WTC11 (cell line): ENCODE results near the gene MTURN. TPM values are rescaled to one million over a fixed set of nuclear protein-coding genes. Genes with fewer than 3 reads are reported as not detected.
A peak's percentile ranks its signal among the peaks of the same experiment; 100 is the strongest.

Experiments used
- ATAC-seq: fragments of 200-7000 bp; cut with Tn5 transposase; 2 replicates; pipeline ENCODE4 v1.10.0; 2021; ENCODE audit warnings: mild to moderate bottlenecking, moderate library complexity
- CTCF ChIA-PET: fragments of 300-600 bp; sonication (Branson Sonifier 250); formaldehyde crosslinking; loops from one replicate; lab custom pipeline; 2021; ENCODE audit warnings: antibody characterized with exemption; lab: Charles Lee
- POLR2A ChIA-PET: fragments of 350-600 bp; sonication (Branson Sonifier 250); formaldehyde crosslinking; loops from one replicate; lab custom pipeline; 2021; ENCODE audit warnings: antibody characterized with exemption; lab: Charles Lee
- DNase-seq: peaks from one replicate; pipeline ENCODE4 v3.0.0; 2021; ENCODE audit warnings: low spot score
- H3K27ac Mint-ChIP-seq: 2 replicates; pipeline ENCODE4 v1.8.0; 2021; ENCODE audit warnings: mixed read lengths
- H3K27me3 Mint-ChIP-seq: 2 replicates; pipeline ENCODE4 v1.8.0; 2021; ENCODE audit warnings: low read depth, mild to moderate bottlenecking, moderate library complexity, mixed read lengths
- H3K36me3 Mint-ChIP-seq: 2 replicates; pipeline ENCODE4 v1.8.0; 2021; ENCODE audit warnings: mixed read lengths
- H3K4me1 Mint-ChIP-seq: 2 replicates; pipeline ENCODE4 v1.8.0; 2022; ENCODE audit warnings: mixed read lengths
- H3K4me3 Mint-ChIP-seq: 2 replicates; pipeline ENCODE4 v1.8.0; 2021; ENCODE audit warnings: mild to moderate bottlenecking, moderate library complexity, mixed read lengths
- H3K9me3 Mint-ChIP-seq: 2 replicates; pipeline ENCODE4 v1.8.0; 2021; ENCODE audit warnings: mixed read lengths
- CREB1 ChIP-seq: sonication (generic); formaldehyde crosslinking; IDR thresholded peaks from 2 replicates; pipeline ENCODE4 v1.8.0; 2023; ENCODE audit warnings: mild to moderate bottlenecking, missing genetic modification reagents
- CREM ChIP-seq: sonication (generic); formaldehyde crosslinking; IDR thresholded peaks from 2 replicates; pipeline ENCODE4 v1.8.1; 2022; ENCODE audit warnings: mild to moderate bottlenecking, missing genetic modification reagents, moderate library complexity
- EMX1 ChIP-seq: fragments of 250-450 bp; sonication (Bioruptor Pico); IDR thresholded peaks from 2 replicates; pipeline ENCODE4 v1.8.0; 2021; ENCODE audit warnings: mild to moderate bottlenecking
- ESRRA ChIP-seq: sonication (generic); formaldehyde crosslinking; IDR thresholded peaks from 2 replicates; pipeline ENCODE4 v1.8.1; 2022; ENCODE audit warnings: mild to moderate bottlenecking, missing genetic modification reagents, borderline replicate concordance
- FOXK1 ChIP-seq: sonication (generic); formaldehyde crosslinking; IDR thresholded peaks from 2 replicates; pipeline ENCODE4 v1.8.0; 2022; ENCODE audit warnings: mild to moderate bottlenecking, moderate library complexity, missing genetic modification reagents
- GABPB1 ChIP-seq: sonication (generic); formaldehyde crosslinking; IDR thresholded peaks from 2 replicates; pipeline ENCODE4 v1.8.1; 2023; ENCODE audit warnings: mild to moderate bottlenecking, missing genetic modification reagents
- GTF2I ChIP-seq: fragments of 250-450 bp; sonication (Bioruptor Pico); conservative IDR thresholded peaks from 2 replicates; pipeline ENCODE4 v1.4.0; 2021; ENCODE audit warnings: mild to moderate bottlenecking
- KAT7 ChIP-seq: sonication (generic); formaldehyde crosslinking; IDR thresholded peaks from 2 replicates; pipeline ENCODE4 v1.8.1; 2023; ENCODE audit warnings: missing genetic modification reagents, mild to moderate bottlenecking, borderline replicate concordance
- NFE2L1 ChIP-seq: sonication (generic); formaldehyde crosslinking; IDR thresholded peaks from 2 replicates; pipeline ENCODE4 v1.8.1; 2023; ENCODE audit warnings: missing genetic modification reagents
- NR2C2 ChIP-seq: sonication (generic); formaldehyde crosslinking; IDR thresholded peaks from 2 replicates; pipeline ENCODE4 v1.8.0; 2022; ENCODE audit warnings: mild to moderate bottlenecking, missing genetic modification reagents
- OVOL2 ChIP-seq: fragments of 250-450 bp; sonication (Bioruptor Pico); IDR thresholded peaks from 2 replicates; pipeline ENCODE4 v1.9.0; 2021; ENCODE audit warnings: mild to moderate bottlenecking, borderline replicate concordance
- RELA ChIP-seq: sonication (generic); formaldehyde crosslinking; IDR thresholded peaks from 2 replicates; pipeline ENCODE4 v1.8.1; 2022; ENCODE audit warnings: missing genetic modification reagents, mild to moderate bottlenecking, borderline replicate concordance
- SMAD3 ChIP-seq: sonication (generic); formaldehyde crosslinking; IDR thresholded peaks from 2 replicates; pipeline ENCODE4 v1.8.0; 2022; ENCODE audit warnings: missing genetic modification reagents, mild to moderate bottlenecking, borderline replicate concordance
- TP53 ChIP-seq: sonication (generic); formaldehyde crosslinking; IDR thresholded peaks from 2 replicates; pipeline ENCODE4 v1.8.1; 2023; ENCODE audit warnings: mild to moderate bottlenecking, missing genetic modification reagents
- ZBTB21 ChIP-seq: sonication (generic); formaldehyde crosslinking; IDR thresholded peaks from 2 replicates; pipeline ENCODE4 v1.8.1; 2023; ENCODE audit warnings: mild to moderate bottlenecking, missing genetic modification reagents, borderline replicate concordance
- ZNF138 ChIP-seq: sonication (generic); formaldehyde crosslinking; conservative IDR thresholded peaks from 2 replicates; pipeline ENCODE4 v1.8.1; 2022; ENCODE audit warnings: mild to moderate bottlenecking, moderate library complexity, missing genetic modification reagents
- ZNF232 ChIP-seq: sonication (generic); formaldehyde crosslinking; IDR thresholded peaks from 2 replicates; pipeline ENCODE4 v1.8.0; 2022; ENCODE audit warnings: mild to moderate bottlenecking, missing genetic modification reagents
- ZNF263 ChIP-seq: sonication (generic); formaldehyde crosslinking; IDR thresholded peaks from 2 replicates; pipeline ENCODE4 v1.8.1; 2022; ENCODE audit warnings: low read depth, mild to moderate bottlenecking, moderate library complexity, missing genetic modification reagents
- ZNF416 ChIP-seq: fragments of 250-450 bp; sonication (Bioruptor Pico); IDR thresholded peaks from 2 replicates; pipeline ENCODE4 v1.9.0; 2021; ENCODE audit warnings: mild to moderate bottlenecking, inconsistent platforms
- ZNF671 ChIP-seq: fragments of 250-450 bp; sonication (Bioruptor Pico); IDR thresholded peaks from 2 replicates; pipeline ENCODE4 v1.8.0; 2021; ENCODE audit warnings: mild to moderate bottlenecking
- total RNA-seq: library from RNA; stranded (reverse); gene quantifications from 3 replicates; pipeline ENCODE4 v1.2.3, GENCODE V29; 2021
- TF ChIP-seq, protein P1 (sequence below): fragments of 250-450 bp; sonication (Bioruptor Pico); IDR thresholded peaks from 2 replicates; pipeline ENCODE4 v2.1.2; 2022; ENCODE audit warnings: mild to moderate bottlenecking, moderate library complexity
- TF ChIP-seq, protein P2 (sequence below): sonication (generic); formaldehyde crosslinking; IDR thresholded peaks from 2 replicates; pipeline ENCODE4 v1.8.1; 2022; ENCODE audit warnings: low read depth, missing genetic modification reagents, borderline replicate concordance
- TF ChIP-seq, protein P3 (sequence below): fragments of 250-450 bp; sonication (Bioruptor Pico); IDR thresholded peaks from 2 replicates; pipeline ENCODE4 v1.9.0; 2021; ENCODE audit warnings: mild to moderate bottlenecking, borderline replicate concordance
- TF ChIP-seq, protein P4 (sequence below): sonication (generic); formaldehyde crosslinking; IDR thresholded peaks from 2 replicates; pipeline ENCODE4 v1.8.0; 2022; ENCODE audit warnings: mild to moderate bottlenecking, missing genetic modification reagents
- TF ChIP-seq, protein P5 (sequence below): sonication (generic); formaldehyde crosslinking; IDR thresholded peaks from 2 replicates; pipeline ENCODE4 v1.8.1; 2023; ENCODE audit warnings: mild to moderate bottlenecking, missing genetic modification reagents
- TF ChIP-seq, protein P6 (sequence below): sonication (generic); formaldehyde crosslinking; IDR thresholded peaks from 2 replicates; pipeline ENCODE4 v1.8.1; 2023; ENCODE audit warnings: mild to moderate bottlenecking, missing genetic modification reagents, borderline replicate concordance

The MTURN gene
- total RNA-seq, 1 experiment from 2014 or later = 5.0 TPM

DNA sequence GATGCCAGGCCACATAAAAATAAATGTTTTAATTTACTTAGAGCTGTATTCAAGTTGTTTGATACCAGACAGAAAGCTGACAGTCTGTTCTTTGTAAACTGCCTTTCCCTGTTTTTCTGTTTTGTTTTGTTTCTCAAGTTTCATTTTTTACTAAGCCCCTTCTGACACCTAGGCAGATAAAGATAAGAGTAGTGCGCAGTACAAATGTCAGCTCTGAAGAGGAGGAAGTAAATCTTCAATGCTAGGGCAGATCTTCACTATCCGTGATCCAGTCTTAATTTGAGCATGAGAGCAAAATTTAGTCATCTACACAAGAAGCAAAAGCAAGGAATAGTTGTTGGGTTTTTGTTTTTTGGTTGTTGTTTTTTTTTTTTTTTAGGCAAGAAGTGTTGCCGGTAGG lies 27.3 kb downstream of the MTURN start:
- DNase-seq = no peak
- TF ChIP-seq ZNF416 (CRISPR knock-in tag) (no peak), EMX1 (CRISPR knock-in tag) (no peak), RELA (no peak), ZNF263 (CRISPR knock-in tag) (no peak), FOXK1 (CRISPR knock-in tag) (no peak), ZNF138 (no peak), ESRRA (CRISPR knock-in tag) (no peak), SMAD3 (CRISPR knock-in tag) (no peak), NR2C2 (CRISPR knock-in tag) (no peak), GTF2I (no peak), TP53 (CRISPR knock-in tag) (no peak), CREB1 (CRISPR knock-in tag) (no peak), GABPB1 (CRISPR knock-in tag) (no peak), ZNF671 (no peak)
- TF ChIP-seq, protein P1, sequence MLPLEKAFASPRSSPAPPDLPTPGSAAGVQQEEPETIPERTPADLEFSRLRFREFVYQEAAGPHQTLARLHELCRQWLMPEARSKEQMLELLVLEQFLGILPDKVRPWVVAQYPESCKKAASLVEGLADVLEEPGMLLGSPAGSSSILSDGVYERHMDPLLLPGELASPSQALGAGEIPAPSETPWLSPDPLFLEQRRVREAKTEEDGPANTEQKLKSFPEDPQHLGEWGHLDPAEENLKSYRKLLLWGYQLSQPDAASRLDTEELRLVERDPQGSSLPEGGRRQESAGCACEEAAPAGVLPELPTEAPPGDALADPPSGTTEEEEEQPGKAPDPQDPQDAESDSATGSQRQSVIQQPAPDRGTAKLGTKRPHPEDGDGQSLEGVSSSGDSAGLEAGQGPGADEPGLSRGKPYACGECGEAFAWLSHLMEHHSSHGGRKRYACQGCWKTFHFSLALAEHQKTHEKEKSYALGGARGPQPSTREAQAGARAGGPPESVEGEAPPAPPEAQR (CRISPR knock-in tag) = no peak
- TF ChIP-seq, protein P2, sequence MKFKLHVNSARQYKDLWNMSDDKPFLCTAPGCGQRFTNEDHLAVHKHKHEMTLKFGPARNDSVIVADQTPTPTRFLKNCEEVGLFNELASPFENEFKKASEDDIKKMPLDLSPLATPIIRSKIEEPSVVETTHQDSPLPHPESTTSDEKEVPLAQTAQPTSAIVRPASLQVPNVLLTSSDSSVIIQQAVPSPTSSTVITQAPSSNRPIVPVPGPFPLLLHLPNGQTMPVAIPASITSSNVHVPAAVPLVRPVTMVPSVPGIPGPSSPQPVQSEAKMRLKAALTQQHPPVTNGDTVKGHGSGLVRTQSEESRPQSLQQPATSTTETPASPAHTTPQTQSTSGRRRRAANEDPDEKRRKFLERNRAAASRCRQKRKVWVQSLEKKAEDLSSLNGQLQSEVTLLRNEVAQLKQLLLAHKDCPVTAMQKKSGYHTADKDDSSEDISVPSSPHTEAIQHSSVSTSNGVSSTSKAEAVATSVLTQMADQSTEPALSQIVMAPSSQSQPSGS (CRISPR knock-in tag) = no peak
- TF ChIP-seq, protein P3, sequence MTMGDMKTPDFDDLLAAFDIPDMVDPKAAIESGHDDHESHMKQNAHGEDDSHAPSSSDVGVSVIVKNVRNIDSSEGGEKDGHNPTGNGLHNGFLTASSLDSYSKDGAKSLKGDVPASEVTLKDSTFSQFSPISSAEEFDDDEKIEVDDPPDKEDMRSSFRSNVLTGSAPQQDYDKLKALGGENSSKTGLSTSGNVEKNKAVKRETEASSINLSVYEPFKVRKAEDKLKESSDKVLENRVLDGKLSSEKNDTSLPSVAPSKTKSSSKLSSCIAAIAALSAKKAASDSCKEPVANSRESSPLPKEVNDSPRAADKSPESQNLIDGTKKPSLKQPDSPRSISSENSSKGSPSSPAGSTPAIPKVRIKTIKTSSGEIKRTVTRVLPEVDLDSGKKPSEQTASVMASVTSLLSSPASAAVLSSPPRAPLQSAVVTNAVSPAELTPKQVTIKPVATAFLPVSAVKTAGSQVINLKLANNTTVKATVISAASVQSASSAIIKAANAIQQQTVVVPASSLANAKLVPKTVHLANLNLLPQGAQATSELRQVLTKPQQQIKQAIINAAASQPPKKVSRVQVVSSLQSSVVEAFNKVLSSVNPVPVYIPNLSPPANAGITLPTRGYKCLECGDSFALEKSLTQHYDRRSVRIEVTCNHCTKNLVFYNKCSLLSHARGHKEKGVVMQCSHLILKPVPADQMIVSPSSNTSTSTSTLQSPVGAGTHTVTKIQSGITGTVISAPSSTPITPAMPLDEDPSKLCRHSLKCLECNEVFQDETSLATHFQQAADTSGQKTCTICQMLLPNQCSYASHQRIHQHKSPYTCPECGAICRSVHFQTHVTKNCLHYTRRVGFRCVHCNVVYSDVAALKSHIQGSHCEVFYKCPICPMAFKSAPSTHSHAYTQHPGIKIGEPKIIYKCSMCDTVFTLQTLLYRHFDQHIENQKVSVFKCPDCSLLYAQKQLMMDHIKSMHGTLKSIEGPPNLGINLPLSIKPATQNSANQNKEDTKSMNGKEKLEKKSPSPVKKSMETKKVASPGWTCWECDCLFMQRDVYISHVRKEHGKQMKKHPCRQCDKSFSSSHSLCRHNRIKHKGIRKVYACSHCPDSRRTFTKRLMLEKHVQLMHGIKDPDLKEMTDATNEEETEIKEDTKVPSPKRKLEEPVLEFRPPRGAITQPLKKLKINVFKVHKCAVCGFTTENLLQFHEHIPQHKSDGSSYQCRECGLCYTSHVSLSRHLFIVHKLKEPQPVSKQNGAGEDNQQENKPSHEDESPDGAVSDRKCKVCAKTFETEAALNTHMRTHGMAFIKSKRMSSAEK = no peak
- TF ChIP-seq, protein P4, sequence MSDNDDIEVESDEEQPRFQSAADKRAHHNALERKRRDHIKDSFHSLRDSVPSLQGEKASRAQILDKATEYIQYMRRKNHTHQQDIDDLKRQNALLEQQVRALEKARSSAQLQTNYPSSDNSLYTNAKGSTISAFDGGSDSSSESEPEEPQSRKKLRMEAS (CRISPR knock-in tag) = no peak
- CTCF ChIA-PET = interaction anchor here (1.2 kb wide), 1 partner anchor 402 kb away, joined by 3 read pairs; no protein-coding TSS in a partner anchor
- peak overlapping the region; percentile 22 for H3K27ac Mint-ChIP-seq
- H3K36me3 Mint-ChIP-seq = no peaks in the 10 kb centered on the region
- H3K9me3 Mint-ChIP-seq = no peaks in the 10 kb centered on the region
- no peak for ATAC-seq
- POLR2A ChIA-PET = no interaction called here
- peaks cover 77% of the 10 kb centered on the region for H3K4me1 Mint-ChIP-seq
- peaks cover 4% of the 10 kb centered on the region for H3K27me3 Mint-ChIP-seq
- peak overlapping the region; percentile 52; the same call in 1 of the 2 replicates for H3K4me3 Mint-ChIP-seq

DNA sequence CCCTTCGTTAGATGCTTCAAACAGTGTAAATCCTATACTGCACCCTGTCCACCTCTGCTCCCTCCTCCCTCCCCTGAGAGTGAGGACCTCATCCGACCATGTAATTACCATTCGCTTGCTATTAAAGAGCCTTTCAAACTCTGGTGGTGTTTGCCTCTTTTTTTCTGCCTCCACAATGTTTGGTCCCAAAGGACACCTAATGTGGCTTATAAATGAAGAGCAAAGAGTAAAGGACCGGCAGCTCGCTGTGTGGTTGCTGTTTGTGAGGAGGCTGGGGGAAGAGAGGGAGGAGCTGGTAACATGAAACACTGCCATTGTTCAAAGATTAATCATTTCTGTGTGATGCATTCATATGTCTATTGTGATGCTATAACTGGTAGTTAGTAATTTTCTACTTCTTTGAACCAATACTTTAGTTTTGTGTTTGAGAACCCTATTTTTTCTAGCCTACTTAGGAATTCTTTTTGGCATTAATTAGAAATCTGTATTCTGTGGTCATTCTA lies 27.9 kb downstream of the MTURN start:
- peaks cover 7% of the 10 kb centered on the region for H3K27me3 Mint-ChIP-seq
- H3K27ac Mint-ChIP-seq = no peak overlapping the region
- ChIA-PET POLR2A (no interaction called here), CTCF (interaction anchor here (1.2 to 2.6 kb wide), 3 partner anchors 113 to 401 kb away, joined by 3 to 27 read pairs (median 4); no protein-coding TSS in a partner anchor)
- no peaks in the 10 kb centered on the region for H3K36me3 Mint-ChIP-seq
- ATAC-seq (no peak; the same call in 1 of the 2 replicates), DNase-seq (no peak)
- H3K4me1 Mint-ChIP-seq = peaks cover 74% of the 10 kb centered on the region
- H3K9me3 Mint-ChIP-seq = no peaks in the 10 kb centered on the region
- H3K4me3 Mint-ChIP-seq = peak overlapping the region; percentile 52
- TF ChIP-seq, protein P5, sequence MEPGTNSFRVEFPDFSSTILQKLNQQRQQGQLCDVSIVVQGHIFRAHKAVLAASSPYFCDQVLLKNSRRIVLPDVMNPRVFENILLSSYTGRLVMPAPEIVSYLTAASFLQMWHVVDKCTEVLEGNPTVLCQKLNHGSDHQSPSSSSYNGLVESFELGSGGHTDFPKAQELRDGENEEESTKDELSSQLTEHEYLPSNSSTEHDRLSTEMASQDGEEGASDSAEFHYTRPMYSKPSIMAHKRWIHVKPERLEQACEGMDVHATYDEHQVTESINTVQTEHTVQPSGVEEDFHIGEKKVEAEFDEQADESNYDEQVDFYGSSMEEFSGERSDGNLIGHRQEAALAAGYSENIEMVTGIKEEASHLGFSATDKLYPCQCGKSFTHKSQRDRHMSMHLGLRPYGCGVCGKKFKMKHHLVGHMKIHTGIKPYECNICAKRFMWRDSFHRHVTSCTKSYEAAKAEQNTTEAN (CRISPR knock-in tag) = no peak
- TF ChIP-seq KAT7 (no peak), NFE2L1 (CRISPR knock-in tag) (no peak), ZBTB21 (no peak), GABPB1 (CRISPR knock-in tag) (no peak), CREM (no peak), OVOL2 (CRISPR knock-in tag) (no peak), ZNF232 (CRISPR knock-in tag) (no peak)
- TF ChIP-seq, protein P6, sequence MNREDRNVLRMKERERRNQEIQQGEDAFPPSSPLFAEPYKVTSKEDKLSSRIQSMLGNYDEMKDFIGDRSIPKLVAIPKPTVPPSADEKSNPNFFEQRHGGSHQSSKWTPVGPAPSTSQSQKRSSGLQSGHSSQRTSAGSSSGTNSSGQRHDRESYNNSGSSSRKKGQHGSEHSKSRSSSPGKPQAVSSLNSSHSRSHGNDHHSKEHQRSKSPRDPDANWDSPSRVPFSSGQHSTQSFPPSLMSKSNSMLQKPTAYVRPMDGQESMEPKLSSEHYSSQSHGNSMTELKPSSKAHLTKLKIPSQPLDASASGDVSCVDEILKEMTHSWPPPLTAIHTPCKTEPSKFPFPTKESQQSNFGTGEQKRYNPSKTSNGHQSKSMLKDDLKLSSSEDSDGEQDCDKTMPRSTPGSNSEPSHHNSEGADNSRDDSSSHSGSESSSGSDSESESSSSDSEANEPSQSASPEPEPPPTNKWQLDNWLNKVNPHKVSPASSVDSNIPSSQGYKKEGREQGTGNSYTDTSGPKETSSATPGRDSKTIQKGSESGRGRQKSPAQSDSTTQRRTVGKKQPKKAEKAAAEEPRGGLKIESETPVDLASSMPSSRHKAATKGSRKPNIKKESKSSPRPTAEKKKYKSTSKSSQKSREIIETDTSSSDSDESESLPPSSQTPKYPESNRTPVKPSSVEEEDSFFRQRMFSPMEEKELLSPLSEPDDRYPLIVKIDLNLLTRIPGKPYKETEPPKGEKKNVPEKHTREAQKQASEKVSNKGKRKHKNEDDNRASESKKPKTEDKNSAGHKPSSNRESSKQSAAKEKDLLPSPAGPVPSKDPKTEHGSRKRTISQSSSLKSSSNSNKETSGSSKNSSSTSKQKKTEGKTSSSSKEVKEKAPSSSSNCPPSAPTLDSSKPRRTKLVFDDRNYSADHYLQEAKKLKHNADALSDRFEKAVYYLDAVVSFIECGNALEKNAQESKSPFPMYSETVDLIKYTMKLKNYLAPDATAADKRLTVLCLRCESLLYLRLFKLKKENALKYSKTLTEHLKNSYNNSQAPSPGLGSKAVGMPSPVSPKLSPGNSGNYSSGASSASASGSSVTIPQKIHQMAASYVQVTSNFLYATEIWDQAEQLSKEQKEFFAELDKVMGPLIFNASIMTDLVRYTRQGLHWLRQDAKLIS (CRISPR knock-in tag) = no peak
